ENCODE measurements around the gene SOX6.
"Not testable (repeated sequence)": the region's sequence is repeated elsewhere in the genome, so short reads cannot be mapped to it uniquely, and the experiment has no call there.

Gene SOX6

DNA sequence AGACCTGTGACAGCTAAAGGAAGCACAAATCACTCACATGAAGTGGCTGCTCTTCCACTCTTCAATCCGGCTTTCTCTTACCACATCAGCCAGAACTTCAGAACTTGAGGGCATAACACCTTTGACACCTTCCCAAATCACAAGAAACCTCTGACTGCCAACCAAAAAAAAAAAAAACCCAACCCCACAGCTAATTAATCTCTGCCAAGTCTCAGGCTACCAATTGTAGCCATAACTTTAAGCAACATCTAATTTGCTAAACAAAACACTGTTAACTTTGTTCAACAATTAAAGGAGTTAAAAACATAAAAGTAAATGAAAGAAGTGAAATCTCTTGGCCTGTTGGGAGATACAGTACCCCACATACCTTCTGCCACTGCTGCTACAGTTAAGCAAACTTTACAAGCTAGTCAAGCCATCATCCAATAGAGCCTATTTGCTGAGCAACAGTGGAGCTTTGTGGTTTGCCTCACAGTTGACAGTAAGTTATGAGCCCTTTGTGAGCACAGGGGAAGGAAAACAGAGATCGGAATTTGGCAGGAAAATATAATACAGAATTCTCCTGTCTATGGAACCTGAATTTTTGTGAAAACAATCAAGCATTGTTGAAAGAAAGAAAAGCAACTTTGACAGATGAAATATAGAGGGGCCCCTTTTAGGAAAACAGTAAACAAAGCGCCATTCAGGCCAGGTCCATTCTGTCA, at the start of gene SOX6:
TSS of gene SOX6 (minus strand) at position 490 of the 704 bp plus-strand sequence. CDS start 15,298 bp downstream, outside the sequence.
- no peak for DNase-seq (ENCODE audit: low read depth)

DNA sequence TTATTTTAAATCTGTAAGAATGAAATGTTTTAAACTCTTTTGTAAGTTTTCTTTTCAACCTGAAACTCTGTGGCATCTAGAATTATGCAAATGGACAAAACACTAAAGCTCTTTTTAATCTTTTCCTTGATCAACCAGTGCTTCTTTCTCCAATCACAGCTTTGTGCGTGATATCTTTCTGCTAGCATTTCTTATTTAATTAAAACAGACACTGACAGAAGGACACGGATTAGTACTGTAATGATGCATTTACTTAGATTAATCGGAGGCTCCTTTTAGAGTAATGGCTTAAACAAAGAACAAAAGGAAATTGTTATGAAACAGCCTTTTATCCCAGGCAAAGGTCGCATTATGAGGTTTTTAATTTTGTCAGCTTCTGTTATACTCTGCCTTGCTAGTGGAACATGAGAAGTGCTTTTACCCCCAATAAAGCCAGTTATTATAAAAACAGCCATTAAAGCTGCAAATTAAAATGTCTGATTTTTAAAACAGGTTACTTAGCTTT, 48.5 kb upstream of the SOX6 start:
- no peak for DNase-seq (ENCODE audit: low read depth)

DNA sequence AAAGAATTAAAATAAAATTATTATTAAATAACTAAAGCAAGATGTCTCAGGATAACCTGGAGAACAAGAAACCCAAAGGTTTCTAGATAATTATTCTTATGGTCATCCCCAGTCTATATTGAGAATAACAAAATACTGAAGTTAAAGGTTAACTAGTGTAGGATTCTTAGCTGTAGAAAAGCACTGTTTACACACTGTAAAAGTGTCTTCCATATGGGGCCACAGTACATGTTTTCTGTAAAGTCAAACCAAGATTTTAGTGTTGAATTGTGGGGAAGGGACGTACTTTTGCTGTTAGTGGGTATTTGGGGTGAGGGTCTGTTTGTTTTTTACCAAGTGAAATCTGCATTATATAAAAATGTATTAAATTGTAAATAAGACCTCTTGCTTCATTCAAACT, 47.5 kb upstream of the SOX6 start:
- DNase-seq (ENCODE audit: low read depth): no peak

DNA sequence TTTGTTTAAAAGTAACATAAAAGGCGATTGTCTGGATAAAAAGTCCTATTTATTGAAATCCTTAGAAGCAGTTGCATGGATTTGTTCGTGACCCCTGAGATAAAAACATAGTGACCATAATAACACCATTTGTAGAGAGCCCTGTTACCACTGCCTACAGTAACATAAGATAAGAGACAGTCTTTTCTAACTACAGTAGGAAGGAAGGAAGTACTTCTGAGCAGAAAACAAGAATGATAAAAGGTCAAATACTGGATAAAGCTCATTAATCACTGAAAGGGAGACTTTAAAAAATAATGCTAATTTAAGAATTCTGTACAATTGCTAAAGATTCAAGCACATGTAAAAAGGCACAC, 47.1 kb upstream of the SOX6 start:
- DNase-seq (ENCODE audit: low read depth): no peak

DNA sequence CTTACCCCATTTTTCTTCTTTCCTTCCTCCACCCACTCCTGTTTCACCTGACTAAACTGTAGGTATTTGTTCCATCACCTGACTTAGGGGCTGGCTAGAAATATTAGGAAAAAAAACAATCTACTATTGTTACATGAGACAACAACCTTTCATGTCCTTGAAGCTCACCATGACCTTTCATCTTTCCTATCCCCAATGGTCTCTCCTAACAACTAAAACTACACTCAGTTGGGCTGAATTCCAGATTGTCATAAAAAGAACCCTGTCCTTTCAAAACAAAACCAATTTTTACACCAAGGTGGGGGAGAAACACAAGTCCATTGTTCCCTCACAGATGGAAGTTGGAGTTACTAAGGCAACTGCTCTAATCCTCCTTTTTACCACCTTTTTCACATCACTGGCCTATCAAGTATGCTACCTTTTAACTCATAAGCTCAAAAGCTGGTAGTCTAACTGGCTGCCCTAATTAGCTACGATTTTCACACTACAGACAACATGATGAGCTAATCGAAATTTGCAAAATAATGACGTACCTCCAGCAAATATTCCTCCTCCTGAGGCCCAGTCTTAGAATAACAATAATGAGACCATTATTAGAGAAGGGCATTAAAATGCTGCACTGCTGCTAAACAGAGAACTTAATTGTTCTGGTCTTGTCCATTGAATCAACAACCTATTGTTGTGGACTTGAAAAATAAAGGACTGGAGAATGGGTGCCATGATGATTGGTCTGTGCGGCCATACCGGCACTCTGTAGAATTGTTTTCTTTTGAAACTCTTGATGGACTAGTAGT, 46.5 kb upstream of the SOX6 start:
- no peak for DNase-seq (ENCODE audit: low read depth)

DNA sequence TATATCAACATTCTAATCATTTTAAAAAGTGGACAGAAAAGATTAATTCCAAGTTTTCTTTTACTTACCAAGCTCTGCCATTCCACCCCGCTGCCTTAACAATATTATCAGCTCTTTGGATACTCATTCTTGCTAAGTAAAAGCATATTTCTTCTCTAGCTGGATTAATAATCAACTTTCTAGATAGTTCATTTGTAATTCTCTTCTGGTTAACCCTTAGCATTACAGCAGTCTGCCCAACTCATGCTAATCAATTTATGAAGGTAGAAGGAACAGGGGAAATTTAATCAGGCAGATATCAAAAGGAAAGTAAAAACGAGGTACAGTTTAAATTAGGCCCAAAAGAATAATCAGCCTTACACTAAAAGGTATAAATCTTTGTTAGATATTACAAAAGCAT, 41.0 kb upstream of the SOX6 start:
- DNase-seq (ENCODE audit: low read depth): no peak

DNA sequence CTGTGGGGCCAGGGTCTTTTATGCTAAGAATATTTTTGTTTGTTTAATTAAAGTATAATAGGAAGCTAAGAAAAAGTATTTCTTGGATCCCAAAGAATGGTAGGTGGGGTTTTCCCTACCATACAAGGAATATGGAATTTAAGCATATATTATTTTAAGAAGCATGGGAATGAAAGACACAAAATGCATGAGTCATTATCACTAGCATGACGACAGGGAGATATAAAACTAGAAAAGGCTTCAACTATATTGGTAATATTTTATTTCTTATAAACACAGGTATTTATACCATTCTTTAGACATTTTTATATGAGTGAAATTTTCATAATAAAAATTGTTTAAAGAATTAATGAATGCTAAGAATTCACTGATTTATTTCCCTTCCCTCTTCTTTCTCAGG, 39.3 kb upstream of the SOX6 start:
- no peak for DNase-seq (ENCODE audit: low read depth)

DNA sequence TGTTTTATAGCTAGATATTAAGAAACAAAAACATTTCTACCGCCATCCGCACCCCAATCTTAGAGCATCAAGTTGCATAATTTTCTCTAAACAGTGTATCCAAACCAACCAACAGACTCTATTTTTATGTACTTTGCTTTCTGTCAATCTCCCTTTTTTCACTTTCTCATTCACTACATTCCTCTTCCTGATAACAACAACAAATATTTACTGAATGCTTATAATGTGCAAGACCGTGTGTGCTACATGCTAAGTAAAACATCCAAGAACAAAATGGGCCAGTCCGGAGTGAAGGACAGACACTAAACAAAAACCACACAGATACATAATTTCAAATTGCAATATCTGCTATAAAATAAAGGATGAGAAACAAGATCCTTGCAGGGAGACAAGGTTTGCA, 38.6 kb upstream of the SOX6 start:
- no peak for DNase-seq (ENCODE audit: low read depth)

DNA sequence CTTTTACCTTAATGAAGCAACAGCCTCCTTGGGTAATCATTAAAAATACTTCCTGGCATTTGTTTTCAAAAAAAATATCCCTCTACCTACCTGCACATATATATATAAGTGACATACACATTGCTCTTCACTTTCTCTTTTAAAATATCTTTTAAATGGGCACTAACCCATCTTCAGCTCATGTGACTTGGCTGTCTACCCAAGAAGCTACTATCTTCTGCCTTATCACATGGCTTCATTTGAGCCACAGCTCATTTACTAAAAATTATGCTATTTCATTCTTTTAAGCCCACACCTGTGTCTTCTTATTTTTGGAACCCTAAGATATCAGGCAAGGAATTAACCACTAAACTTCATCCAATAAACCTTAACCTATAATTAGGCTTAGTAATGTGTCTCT, 37.0 kb upstream of the SOX6 start:
- no peak for DNase-seq (ENCODE audit: low read depth)

DNA sequence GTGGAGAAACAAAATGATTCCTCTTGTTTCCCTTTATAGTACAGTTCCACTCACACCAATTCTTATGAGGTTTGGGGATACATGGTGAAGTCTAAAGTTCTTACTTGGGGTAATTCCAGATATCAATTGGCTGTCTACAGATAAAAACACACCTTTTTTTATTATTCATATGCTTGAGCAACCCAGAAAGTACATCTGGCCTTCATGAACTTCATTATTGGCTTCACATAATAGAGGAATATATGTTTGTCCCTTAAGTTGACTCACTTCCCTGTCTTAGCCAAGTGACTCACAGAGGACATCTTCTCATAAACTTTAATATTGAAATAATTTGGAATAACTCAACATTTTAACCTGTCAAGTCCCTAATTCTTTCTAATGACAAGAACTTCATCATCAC, 36.3 kb upstream of the SOX6 start:
- DNase-seq (ENCODE audit: low read depth): no peak

DNA sequence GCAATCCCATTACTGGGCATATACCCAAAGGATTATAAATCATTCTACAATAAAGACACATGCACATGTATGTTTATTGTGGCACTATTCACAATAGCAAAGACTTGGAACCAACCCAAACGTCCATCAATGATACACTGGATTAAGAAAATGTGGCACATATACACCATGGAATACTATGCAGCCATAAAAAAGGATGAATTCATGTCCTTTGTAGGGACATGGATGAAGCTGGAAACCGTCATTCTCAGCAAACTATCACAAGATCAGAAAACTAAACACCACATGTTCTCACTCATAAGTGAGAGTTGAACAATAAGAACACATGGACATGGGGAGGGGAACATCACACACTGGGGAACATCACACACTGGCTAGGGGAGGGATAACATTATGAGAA, 34.5 kb upstream of the SOX6 start:
- DNase-seq (ENCODE audit: low read depth): not testable (repeated sequence)

DNA sequence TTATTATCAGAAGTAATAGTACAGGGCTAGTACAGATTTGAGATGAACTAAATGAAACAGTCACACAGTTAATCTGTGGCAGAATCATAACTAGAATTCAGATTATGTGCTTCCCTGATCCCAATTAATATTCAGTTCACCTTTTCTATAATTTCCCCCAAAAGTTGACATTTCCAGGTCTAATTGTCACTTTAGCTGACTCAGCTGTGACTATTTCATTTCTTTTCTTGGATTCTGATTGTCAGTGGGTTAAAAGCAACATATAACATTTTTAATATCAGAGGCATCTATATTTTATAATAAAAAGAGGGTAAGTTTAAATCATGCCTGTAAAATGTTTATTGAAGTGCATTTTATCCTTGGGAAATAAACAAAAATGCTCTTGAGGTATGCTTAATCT, 28.8 kb upstream of the SOX6 start:
- DNase-seq (ENCODE audit: low read depth): no peak

DNA sequence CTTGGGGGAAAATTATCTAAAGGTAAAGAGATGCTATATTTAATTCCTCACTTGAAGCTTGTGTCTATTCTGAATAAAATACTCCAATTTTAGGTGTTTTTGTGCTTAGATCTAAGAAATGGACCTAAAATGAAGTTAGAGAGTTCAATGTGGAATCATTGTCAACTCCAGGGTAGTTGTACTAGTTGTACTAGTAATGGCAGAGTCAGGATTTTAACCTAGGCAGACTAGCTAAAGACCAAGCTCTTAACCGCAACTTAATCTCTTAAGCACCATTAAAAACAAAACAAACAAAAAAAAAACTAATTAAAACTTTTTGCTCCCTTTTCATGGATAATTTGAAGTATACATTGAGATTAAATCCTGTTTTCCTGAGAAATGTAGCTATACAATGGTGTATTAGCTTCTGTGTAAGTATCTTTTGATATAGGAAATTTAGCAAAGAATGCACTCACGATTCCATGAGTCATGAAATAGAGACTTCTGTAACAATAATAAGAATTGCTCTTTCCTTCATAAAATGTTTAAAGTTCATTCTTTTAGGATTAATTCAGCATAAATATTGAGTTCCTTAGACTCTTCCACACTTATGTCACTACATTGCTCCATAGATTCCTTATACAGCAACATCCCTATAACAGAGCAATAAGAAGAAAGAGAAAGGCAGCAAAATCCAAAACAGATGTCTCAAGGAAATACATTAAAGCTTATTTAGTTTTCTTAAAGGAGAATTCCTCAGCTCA, 26.5 kb upstream of the SOX6 start:
- DNase-seq (ENCODE audit: low read depth): no peak

DNA sequence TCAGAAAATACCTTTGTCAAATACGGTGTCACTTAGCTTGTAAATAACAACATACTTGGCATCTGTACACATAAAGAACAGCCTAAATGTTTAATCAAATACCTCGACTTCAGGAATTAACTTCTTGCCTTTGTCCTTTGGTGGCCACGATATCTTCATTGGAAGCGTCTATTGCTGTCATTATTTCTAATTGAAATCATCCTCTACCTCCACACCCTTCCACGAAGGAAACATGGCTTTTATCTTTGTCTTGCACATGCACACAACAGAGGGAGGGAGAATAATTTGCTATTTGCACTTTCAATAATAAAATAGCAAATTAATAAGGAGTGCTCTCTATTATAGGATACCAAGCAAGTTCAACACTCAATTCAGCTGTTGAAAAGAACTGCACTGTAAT, 25.8 kb upstream of the SOX6 start:
- no peak for DNase-seq (ENCODE audit: low read depth)

DNA sequence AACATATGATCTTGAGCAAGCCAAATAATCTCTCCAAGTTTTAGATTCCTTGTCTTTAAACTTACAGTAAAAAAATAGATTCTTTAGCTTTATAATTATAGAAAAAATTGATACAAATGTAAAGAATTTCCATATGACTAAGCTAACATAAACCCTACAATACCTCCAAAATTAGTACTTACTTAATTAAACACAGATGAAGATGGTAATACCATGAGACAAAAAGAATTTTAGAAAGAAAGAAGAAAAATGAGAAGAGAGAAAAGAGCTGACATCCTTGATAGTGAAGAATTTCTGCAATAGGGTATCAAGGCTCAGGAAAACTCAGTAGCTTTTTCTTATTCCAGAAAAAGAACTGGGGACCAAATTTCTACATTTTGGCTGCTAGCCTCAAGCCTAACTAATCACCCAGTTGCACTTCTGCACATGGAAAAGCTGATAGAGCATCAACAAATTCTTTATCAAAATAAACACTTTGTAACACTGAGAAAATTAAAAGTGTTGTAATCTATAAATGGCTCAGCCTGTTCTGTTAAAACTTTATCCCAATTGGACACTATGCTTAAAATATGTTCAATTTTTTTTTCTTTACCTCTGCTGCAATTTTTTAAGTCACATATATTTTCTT, 24.7 kb upstream of the SOX6 start:
- DNase-seq (ENCODE audit: low read depth): no peak

DNA sequence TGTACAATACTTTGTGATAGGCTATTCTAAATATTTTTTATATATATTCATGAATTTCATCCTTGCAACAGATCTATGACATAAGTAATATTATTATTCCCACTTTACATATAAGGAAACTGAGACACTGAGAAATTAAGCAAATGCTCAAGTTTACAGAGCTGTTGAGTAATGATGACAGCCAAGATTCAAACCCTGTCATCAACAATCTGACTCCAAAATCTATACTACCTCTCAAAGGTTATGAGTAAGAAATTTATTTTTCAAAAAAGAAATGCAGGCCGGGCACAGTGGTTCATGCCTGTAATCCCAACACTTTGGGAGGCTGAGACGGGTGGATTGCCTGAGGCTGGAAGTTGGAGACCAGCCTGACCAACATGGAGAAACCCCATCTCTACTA, 22.6 kb upstream of the SOX6 start:
- DNase-seq (ENCODE audit: low read depth): no peak

DNA sequence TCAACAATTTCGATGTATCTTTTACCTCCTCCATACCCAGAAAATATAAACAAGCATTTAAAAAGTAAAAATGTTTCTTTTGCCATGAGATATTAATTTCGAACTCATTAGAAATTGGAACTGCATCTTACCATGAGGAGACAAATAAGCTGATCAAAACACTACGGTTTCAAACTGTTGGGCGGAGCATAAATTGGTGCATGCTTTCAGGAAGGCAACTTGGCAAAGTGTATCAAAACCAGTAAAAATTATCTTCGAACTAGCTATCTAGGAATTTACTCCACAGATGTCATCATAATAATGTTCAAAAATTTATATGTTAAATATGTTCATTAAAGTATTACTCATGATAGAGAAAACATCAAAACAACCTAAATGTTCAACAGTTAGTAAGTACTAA, 21.4 kb upstream of the SOX6 start:
- no peak for DNase-seq (ENCODE audit: low read depth)

DNA sequence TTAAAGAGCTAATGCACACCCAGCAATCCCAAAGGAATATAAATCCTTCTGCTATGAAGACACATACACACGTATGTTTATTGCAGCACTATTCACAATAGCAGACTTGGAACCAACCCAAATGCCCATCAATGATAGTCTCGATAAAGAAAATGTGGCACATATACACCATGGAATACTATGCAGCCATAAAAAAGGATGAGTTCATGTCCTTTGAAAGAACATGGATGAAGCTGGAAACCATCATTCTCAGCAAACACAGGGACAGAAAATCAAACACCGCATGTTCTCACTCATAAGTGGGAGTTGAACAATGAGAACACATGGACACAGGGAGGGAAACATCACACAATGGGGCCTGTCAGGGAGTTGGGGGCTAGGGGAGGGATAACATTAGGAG, 19.3 kb upstream of the SOX6 start:
- DNase-seq (ENCODE audit: low read depth): not testable (repeated sequence)

DNA sequence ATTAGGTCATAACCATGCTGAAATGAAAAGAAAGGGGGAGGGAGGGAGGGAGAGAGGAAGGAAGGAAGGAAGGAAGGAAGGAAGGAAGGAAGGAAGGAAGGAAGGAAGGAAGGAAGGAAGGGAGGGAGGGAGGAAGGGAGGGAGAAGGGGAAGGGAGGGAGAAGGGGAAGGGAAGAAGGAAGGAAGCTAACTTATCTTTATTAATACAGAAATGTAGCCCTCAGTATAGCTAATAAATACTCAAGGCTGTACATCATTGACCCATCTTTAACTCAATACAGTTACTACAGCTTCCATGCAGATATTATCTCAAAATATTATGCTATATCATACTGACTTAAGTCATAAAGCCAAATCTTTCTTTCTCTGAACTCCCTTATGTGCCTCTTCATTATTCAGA, 17.4 kb upstream of the SOX6 start:
- no peak for DNase-seq (ENCODE audit: low read depth)

DNA sequence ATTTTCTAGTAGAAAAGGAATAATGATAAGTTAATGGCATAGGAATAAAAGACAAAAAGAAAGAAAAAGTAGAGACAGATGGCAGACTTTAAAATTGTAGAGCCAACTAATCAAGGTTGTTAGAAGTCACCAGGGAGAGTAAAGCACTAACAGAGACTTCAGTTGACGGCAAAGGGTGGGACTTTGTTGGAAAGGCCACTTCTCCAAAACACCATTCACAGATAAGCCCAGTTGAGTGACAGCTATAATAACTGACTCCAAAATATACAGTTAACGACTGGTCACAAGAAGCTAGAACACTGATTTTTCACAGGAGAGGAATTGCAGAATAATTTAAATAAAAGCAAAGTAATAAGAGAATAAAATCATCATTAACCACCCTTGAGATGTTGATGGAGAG, 16.0 kb upstream of the SOX6 start:
- no peak for DNase-seq (ENCODE audit: low read depth)

DNA sequence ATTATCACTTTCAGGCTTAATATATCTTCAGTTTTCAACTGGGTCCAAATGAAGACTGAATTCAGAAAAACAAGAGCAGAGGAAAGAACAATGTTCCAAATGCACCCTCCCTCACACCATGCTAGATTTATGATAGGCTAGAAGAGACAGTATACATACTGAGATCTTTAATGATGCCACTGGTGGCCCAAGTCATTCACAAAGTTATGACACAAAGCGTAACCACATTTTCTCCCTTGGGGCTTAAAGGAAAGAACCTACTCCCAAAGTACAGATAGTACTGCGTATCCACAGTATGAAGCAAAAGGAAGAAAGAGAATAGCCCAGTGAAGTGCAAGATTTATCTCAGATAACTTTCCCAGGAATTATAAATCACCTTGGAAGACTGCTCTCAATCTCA, 10.9 kb upstream of the SOX6 start:
- no peak for DNase-seq (ENCODE audit: low read depth)

DNA sequence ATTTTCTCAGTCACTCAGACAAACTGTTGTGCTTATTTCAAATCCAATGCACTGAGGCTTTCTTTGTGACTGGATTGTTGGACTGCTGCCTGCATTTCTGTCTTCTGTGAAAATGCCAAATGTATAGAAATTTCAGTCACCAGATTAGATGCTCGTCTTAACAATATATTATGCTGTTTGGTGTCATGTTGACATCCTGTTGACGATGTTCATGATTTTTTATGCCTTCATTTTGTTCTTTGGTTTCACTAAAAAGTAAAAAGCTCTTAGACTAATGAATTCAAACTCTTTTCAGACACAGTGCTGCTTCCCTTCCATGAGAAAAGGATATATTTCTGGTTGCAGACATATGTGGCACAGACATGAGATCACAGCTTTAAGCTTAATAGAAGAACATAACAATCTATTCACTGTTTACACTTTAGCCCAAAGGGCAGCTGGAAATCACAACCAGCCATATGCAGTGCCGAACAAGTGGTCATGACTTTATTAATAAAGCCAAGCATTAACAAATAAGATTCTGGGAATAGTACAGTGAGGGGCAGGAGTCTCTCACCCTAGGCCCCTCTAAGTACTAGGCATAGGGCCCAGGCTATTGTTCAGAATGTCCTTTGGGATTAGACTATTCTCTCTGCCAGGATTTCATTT, 9.4 kb upstream of the SOX6 start:
- no peak for DNase-seq (ENCODE audit: low read depth)

Measured in stimulated activated CD8-positive, alpha-beta memory T cell treated with anti-CD3 and anti-CD28 coated beads, Interleukin-15, amount 100 ng/mL, for 24 hours (primary cell).